ENCODE results near the gene DLGAP1. TPM values are rescaled to one million over a fixed set of nuclear protein-coding genes. Genes with fewer than 3 reads are reported as not detected.
"Not testable (repeated sequence)": the region's sequence is repeated elsewhere in the genome, so short reads cannot be mapped to it uniquely, and the experiment has no call there.

Gene DLGAP1
- total RNA-seq, 1 donor from 2014 or later: 0.52 TPM

DNA sequence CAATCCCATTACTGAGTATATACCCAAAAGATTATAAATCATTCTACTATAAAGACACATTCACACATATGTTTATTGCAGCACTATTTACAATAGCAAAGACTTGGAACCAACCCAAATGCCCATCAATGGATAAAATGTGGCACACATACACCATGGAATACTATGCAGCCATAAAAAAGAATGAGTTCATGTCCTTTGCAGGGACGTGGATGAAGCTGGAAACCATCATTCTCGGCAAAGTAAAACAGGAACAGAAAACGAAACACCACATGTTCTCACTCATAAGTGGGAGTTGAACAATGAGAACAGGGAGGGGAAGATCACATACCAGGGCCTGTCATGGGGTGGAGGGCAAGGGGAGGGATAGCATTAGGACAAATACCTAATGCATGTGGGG lies 167.8 kb downstream of the DLGAP1 start:
- not testable (repeated sequence) for DNase-seq (ENCODE audit: low spot score)

DNA sequence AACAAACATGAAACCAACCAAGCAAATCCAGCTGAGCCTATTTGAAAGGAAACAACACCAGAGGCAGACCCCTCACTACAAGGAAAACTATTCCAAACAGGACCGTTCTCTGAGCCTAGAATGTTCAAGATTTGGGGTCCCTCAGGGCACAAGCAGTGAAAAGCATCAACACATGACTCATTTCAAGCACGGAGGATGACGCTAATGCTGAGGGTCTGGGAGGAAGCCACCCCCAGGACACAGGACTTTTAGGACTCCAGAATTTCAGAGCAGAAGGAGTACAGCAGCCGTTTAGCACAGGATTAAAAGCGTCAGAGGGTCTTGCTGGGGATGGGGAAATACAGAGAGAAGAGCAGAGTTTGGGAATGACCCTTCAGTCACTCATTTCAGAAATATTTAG lies 168.9 kb downstream of the DLGAP1 start:
- DNase-seq (ENCODE audit: low spot score): no peak

DNA sequence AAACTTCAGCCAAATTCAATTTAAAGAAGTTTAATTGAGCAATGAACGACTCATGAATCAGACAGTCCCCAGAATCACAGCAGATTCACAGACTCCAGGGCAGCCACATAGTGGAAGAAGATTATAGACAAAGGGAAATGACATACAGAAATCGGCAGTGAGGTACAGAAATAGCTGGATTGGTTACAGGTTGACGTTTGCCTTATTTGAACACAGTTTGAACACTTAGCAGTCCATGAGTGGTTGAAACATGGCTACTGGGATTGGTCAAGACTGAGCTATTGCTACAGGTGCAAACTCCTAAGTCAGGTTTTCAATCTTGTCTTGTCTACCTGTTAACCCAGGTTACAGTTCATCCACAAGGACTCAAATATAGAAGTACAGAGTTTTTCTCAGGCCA lies 169.6 kb downstream of the DLGAP1 start:
- no peak for DNase-seq (ENCODE audit: low spot score)

DNA sequence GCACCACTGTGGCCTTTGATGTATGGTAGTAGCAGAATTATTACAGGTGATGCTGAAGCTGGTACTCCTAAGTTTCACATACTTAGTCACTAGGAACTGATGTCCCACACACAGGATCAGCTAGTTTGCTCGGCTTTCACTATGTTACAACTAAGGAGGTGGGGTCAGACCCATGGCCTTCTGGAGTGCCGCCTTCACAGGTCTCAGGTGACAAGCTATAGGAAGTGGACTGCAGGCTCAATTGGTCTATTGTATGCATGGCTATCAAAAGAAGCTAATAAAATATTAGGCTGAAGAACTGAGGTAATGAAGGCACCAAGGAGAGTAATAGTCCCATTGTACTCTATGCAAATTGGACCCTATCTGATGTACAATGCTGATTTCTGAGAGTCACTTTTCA lies 170.6 kb downstream of the DLGAP1 start:
- DNase-seq (ENCODE audit: low spot score): no peak

DNA sequence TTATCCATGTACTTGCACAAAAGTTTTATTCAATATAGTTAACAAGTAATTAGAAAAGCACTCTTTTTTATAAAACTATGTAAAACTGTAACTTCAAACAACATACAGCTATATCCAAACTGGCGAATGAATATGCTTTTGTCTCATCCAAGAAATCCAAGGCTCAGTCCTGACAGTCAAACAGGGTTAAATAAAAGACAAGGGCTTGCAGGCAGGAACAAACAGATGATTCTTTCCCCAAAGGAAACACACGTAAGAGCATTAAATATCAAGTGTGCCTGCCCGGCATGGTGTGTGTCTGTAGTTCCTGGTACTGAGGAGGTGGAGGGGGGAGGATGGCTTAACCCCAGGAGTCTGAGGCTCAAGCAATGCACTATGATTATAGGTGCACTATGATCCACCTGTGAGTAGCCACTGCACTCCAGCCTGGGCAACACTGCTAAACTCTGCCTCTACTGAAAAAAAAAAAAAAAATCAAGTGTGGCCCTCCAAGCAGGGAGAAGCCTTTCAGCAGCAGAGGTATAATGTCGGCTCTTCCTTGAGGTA lies 171.3 kb downstream of the DLGAP1 start:
- no peak for DNase-seq (ENCODE audit: low spot score)

DNA sequence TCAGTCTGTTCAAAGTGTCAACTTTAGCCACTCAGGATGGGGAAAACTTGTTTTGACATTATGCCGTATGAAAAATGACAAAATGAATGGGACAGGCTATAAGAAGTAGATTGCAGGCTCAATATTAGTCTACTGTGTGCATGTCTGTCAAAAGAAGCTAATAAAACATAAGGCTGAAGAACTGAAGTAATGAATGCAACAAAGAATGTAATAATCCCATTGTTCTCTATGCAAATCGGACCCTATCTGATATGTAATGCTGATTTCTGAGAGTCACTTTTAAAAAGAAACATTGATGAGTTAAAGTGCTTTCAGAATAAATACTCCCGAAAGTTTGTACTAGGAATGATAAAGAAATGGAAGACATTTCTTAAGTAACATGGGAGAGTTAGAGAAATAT lies 172.2 kb downstream of the DLGAP1 start:
- no peak for DNase-seq (ENCODE audit: low spot score)

DNA sequence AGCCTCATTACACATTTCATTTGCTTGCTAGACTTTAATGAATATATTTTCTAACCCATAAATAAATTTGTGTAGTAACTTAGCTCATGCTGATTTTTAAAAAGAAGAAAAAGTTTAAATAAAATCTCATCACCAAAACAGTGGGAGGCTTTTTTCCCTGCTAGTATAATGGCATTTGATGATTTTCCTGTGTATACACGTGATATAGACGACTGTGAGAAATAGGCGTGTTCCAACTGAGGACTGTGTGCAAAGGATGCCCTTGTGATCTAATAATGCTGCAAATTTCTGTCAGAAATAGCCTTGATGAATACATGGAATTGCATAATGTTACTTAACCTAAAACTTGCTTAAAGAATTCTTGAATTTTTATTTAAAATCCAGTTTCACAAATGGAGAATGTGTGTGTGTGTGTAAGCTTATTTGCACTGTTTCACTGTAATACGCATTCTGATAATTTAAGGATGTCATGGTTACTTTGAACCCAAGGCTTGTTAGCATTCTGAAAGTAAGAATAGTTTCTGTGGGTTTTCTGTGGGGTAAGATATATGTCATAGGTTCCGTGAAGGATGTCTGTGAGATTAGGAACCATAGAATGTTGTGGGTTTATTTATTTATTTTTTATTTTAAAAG lies 178.0 kb downstream of the DLGAP1 start:
- DNase-seq (ENCODE audit: low spot score): no peak

DNA sequence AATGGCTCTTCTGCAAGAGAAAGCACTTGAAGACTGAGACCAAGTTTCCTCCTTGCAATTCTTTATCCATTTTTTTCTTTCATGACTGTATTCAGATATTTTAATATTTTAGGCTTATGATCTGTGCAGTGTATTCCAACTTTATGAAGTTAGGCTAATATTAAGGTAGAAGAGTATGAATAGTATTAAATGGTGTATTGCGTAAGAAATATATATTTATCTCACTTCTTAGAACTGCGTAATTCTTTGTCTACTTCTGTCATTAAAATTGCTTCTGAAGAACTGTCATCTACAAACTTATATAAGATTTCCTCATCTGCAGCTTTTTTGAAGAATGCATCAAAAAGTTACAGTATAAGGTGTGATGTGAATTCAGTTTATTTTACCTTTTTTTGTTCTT lies 183.2 kb downstream of the DLGAP1 start:
- no peak for DNase-seq (ENCODE audit: low spot score)

DNA sequence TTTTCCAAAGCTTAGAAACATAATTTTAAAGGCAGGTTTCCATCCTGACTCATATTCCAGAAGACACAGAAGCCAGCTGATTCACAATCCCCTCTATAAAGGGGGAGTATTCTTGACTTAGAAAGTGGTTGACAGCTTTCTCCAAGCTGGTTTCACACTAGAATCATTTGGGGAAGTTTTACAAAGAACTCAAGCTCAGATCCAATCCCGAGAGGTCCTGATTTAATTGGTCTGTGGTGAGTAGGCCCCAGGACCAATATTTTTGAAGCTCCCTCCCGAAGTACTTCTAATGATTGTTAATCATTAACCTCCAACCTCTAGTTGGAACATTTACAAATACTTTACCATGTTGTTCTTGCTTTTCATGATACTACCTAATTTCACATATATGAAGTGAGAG lies 184.1 kb downstream of the DLGAP1 start:
- DNase-seq (ENCODE audit: low spot score): no peak

DNA sequence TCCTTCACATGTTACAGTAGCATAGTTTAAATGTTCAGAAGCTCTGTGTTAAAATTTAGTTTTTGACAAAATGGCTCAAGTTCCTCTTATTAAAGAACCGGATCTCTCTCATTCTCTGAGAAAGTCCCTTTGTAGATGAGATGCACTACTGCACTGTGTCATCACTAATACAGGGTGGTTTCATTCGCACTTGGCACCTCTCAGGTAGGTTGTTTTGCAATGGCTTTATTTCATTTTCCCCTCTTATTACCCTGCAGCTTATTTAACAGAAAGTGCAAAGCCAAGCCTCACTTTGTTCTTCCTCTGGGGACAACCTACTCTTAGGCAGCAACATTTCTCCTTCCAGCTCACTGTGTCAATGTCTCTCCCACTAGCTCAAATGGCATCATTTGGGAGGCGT lies 185.1 kb downstream of the DLGAP1 start:
- DNase-seq (ENCODE audit: low spot score): no peak

DNA sequence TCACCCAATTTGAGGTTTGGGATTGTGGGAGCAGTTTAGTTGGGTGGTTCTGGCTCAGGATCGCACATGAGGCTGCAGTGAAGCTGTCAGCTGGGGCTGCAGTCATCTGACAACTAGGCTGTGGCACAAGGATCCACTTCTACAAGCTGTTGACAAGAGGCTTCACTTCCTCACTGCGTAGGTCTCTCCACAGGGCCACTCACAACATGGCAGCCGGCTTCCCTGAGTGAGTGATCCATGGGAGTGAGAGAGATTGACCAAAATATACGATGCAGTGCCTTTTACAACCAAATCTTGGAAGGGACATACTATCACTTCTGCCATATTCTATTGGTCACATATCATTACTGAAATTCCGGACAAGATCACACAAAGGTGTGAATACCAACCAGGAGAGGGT lies 187.5 kb downstream of the DLGAP1 start:
- DNase-seq (ENCODE audit: low spot score): no peak

DNA sequence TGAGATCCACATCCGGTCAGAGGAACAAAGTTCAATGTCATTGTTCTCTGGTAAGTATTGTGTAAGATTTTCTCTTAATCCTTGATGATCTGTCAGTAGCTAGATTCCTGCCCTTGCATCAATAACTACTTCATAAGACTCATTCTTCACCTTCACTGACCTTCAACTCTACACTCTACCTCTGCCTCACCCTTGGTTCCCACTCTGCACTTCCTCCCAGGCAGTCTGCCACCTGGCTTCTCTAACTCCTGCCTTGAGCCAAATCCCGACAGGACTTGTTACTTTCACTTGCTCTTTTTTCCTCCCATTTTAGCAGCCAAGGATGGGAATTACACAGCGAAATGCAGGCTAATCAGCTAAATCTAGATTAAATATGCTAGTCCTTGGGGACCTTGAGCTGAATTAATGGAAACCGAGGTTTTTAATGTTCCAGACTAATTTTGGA lies 190.7 kb downstream of the DLGAP1 start:
- DNase-seq (ENCODE audit: low spot score): no peak

DNA sequence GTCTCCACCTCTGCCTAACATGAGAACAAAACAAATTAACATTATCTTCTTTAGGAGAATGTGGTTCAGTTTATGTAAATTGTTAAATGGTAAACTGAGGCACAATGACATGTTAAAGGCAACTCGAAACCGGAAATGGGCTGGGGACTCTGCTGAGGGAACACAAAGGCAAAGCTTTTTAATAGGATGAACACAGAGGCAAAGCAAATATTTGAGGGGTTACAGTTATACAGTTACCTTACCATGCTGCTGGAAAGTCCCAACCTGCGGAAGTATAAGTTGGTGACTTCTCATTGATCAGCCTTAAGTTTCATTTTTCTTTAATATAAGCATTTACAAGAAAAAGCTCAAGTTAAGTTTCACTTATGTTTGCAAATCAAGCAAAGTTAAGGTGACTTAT lies 195.0 kb downstream of the DLGAP1 start:
- DNase-seq (ENCODE audit: low spot score): no peak

DNA sequence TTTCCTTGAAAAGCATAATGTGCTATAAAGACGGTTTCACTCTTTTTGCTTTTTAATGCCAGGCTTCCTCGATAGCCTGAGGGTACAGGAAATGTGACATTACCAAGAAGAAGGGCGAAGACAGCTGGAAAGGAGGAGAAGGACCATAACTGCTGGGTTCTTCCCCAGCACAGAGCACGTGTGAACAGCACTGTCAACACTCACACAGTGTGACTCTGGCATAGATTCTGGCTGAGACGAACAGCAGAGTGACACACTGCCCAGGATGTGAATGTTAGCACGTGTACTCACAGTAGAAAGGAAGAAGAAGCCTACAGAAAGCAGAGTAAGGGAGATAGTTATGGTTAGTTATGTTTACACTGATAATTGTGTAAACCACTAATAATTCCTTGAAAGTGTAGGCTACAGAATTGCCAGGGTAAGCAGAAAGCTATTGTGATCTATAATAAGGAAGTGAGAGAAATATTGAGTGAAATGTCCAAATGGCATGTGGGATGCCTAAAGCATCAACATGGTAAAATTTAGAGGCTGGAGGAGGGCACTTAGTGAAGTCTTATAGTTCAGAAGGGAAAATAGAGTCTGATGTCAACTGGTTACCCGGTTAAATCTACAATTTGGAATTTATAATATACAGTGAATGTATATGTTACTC lies 198.2 kb downstream of the DLGAP1 start:
- no peak for DNase-seq (ENCODE audit: low spot score)

DNA sequence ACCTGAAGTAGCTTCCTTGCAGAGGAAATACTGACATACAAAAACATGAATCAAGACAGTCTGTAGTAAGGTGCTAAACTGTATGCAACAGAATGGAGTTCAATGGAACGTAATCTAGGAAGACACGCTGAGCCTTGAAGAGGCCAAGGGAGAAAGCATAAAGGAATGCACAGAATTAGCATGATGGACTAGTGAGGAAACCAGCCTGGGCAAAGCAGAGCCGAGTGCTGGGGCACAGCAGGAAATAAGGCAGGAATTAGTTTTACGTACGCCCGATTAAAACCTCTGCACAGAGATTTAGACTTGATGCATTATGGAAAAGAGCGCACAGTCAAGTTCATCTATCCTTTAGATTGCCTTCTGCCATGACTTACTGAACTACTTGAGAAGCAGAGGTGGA lies 200.3 kb downstream of the DLGAP1 start:
- DNase-seq (ENCODE audit: low spot score): no peak

DNA sequence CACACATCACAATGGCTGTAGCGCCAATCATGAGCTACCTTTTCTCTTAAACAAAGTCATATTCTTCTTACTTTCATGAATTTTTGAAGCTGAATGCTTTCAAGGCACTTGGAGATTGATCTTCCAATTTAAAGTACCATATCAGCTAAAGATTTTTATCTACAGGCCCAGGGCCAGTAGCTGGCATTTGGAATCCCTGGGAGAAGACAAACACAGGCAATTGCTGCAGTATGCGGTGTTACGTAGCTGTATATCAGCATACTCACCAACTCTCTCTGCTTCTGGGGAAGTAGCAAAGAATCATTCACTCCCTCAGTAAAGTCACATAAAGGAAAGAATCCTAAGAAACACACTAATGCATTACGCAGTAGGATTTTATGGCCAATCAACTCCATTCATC lies 202.3 kb downstream of the DLGAP1 start:
- no peak for DNase-seq (ENCODE audit: low spot score)

DNA sequence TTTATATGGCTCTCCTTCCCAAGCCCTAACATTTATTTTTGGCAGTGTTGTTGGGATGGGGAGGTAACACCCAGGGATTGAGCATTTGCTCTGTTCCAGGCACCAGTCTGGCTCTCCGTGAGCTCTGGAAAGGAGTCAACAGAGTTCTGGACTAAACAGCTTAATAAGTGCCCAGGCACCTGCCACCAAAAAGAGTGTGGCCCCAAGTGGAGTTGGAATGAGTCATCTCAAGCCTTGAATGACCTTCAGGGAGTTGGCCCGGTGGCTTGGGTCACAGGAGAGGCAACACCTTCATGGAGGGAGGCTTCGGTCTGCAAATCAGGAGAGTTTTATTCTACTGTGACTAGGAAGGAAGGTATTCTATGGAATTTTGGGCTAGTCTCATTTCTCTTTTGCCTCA lies 203.2 kb downstream of the DLGAP1 start:
- DNase-seq (ENCODE audit: low spot score): no peak

DNA sequence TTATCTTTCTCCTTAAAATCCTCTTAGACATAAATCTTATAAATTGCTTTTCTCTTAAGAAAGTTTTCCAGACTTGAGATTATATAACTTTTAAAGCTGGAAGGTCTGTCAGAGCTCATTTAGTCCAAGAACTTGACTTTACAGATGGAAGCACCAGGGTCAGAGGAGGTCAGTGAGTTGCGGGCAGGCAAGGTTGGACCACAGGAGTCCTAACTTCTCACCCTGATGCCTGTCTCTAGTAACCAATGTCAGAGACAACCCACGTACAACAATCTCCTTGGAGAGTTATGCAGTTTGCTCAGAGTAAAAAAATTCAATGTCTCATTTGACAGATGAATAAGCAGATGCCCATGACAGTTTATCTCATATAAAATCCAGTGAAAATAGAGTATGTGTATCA lies 203.9 kb downstream of the DLGAP1 start:
- no peak for DNase-seq (ENCODE audit: low spot score)

DNA sequence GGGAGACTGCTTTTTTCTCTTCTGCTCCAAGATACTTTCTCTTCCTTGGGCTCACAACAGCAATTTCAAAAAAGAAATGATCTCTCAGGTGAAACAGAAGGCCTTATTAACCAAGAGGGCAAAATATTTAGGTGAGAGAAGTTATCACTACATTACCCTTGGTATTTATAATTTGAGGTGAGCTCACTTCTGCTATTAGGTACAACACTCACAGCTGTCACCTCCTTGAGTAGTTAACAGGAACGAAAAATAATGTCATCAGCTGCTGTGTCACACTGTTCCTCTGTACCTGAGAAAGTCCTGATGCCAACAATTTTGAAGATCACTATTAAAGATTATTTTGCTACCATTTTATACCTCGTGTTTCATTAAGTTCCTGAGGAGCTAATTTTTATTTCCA lies 205.0 kb downstream of the DLGAP1 start:
- DNase-seq (ENCODE audit: low spot score): no peak

DNA sequence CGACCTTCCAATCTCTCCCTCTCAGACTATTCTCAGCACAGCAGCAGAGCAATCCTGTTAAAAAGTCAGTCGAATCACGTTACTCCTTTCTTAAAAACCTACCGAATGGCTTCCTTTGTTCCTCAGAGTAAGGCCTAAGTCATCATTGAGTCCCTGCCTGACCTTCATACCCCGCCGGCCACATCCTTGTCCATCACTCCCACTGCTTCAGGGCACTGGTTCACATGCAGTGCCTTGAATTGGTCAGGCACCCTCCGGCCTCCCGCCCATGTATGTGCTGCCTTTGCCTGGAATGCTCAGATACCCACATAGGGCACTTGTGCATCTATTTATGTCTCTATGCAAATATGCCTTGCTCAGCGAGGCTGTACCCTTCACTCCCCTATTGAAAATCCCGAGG lies 206.4 kb downstream of the DLGAP1 start:
- no peak for DNase-seq (ENCODE audit: low spot score)

DNA sequence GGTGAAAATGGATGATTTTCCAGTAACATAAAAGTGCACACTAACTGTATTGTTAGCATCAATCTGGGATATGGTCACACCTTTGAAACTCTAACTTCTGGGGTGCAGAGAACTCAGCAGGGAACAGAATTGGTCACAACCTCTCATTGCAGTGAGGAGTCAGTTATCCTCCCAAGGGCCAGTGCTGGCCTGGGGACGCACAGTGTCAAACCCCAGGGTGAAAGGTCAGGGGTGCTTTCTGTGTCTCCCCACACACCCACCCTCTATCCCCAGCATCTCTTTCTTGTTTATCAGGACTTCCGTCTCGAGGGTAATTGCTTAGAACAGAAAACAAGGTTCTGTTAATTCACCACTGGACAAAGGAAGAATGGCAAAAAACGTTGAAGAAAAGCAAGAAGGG lies 208.7 kb downstream of the DLGAP1 start:
- DNase-seq (ENCODE audit: low spot score): no peak

DNA sequence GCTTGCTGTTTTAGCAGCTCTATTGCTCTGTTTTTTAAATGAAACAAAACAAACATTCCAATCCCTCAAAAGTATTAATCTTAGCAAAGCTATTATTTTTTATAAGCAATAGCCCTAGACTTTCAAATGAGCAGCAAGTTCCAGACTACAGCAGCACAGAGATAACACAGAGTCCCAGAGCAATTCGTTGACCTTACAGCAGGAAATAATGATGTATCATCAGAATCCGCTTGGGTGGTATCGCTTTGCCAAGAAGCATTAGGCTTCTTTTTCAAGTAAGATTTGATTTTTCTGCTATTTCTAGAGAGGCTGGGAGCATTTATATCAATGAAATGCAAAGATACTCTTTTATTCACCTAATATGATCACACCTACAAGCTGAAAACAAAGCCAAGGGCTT lies 209.7 kb downstream of the DLGAP1 start:
- DNase-seq (ENCODE audit: low spot score): no peak

DNA sequence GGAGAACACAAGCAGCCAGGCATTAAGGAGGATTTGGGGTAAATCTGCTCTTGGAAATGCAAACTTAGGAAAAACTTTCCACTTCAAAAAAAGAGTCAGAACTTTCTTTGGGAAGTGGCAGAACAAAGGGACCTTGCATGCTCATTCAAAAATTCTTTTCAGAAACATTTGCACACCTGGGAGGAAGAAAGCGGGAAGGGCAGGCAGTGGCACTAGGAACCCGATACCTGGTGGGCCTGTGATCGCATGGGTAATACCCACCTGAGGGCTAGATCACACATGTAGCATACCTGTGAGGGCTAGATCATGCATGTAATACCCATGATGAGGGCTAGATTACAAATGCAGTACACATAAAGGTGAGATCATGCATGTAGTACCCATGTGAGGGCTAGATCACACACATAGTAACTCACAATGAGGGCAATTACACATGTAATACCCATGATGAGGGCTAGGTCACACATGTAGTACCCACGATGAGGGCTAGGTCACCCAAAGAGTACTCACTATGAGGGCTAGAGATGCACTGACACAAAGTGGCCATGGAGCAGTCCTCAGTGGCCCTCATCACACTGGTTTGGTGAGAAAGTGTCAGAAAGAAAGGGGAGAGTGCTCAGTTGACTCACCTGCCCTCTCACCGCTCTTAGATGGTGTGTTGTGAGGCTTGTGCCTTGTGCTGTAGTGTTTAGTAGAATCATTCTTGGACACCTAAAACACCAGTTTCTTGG lies 212.5 kb downstream of the DLGAP1 start:
- DNase-seq (ENCODE audit: low spot score): no peak
